GM18520 (cell line): ENCODE results near the gene SDC4.
"Not testable (repeated sequence)": the region's sequence is repeated elsewhere in the genome, so short reads cannot be mapped to it uniquely, and the experiment has no call there.

ENCODE experiments used
- ATAC-seq: cut with Tn5 transposase; IDR thresholded peaks from one replicate; pipeline ENCODE4 v1.9.1; 2021; ENCODE audit not compliant: unreplicated experiment

SDC4 gene

DNA sequence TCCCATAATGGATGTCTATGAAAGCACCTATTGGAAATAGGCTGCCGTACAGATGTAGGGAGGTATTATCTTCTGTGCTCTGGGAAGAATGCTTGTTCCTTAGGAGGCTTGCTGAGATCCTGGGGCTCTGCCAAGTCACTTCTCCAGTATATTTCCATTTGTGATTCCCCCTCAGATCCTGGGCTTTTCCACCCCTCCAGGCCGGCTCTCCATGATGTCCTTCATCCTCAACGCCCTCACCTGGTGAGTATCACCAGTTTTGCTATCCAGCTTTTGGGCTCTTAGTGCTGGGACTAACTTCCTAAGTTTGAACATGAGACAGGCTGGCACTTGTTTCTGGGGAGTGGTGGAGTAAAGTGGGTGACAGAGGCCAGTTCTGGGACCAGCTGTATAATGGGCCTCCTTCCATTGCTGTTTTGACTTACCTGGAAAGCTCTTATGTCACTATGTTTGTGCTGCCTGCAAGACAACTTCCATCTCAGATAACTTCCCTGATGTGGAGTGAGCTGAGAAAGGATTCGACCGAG lies 17.3 kb upstream of the SDC4 start:
- no peak for ATAC-seq

GRCh38 chr20:45363611-45364492 lies 15.6 kb upstream of the SDC4 start:
- no peak for ATAC-seq

DNA sequence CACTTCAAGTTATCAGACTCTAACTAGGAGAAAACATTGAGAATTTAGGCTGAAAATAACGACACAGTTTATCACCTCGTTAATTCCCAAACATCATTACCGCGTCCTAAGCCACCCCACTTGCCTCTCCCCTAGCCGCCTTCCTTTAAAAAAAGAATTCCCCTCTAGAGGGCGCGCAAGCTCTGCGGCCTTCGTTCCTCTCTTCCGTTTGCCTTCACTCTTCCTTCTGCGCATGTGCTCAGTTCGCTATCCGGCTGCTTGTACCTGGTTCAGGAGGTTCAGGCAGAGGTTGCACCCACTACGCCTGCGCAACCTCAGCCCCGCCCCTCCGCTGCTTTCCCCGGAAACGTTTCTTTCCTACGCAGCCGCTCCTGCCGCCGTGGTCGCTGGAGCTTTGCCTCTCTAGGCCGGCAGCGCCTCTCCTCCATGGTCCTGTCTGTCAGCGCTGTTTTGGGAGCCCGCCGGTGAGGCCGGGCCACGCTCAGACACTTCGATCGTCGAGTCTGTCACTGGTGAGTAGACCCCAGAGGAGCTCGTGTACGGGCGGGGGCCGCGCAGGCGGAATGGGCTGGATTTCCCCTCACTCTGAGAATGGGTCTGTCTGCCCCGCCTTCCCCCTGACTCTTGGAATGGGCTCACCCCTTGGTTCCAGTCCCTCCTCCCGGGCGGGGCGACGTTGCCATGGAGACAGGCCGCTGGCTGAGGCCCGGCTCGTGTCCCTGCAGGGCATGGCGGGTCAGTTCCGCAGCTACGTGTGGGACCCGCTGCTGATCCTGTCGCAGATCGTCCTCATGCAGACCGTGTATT lies 14.8 kb upstream of the SDC4 start, which contains the start of gene SYS1:
TSS of gene SYS1 (plus strand) at position 353 of the 807 bp plus-strand sequence. CDS start at position 729, 376 bp downstream.
- peak; percentile 87 for ATAC-seq

- no peak for ATAC-seq
These were observed 13.6 kb upstream of the SDC4 start for GRCh38 chr20:45361793-45362192.

DNA sequence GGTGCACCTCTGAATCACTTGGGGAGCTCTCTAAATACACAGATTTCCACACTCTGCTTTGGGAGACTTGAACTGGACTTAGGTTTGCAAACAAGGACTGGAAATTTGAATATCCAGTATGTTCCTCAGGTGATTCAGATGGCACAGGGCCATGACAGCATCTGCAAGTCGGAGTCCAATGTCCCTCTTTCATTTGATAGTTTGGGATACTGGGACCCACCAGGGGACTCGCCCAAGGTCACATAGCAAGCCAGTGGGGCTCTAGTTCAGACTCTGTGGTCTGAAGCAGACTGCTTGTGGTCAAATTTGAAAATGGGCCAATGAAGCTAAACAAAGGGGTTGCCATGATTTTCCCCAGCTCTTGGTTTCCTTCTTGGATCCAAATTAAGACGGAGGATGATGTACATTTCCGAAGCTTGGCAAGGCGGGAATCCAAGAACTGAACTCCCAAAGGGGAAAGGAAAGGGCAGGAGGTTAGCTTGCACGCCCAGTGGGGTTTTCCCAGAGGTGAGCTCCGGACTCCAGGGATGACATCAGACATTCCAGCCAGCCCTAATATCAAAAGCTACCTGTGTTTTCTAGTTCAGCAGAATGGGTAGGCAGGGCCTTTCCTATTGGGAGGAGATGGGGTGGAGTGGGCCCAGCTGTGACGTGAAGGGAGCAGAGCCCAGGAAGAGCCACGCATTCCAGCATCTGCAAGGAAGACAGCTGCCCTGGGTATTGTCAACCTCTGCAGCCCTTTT lies 11.4 kb upstream of the SDC4 start:
- ATAC-seq = no peak

- ATAC-seq = no peak
These were observed 10.8 kb upstream of the SDC4 start for GRCh38 chr20:45359069-45359405.

- no peak for ATAC-seq
These were observed 10.3 kb upstream of the SDC4 start for GRCh38 chr20:45358282-45359068.

DNA sequence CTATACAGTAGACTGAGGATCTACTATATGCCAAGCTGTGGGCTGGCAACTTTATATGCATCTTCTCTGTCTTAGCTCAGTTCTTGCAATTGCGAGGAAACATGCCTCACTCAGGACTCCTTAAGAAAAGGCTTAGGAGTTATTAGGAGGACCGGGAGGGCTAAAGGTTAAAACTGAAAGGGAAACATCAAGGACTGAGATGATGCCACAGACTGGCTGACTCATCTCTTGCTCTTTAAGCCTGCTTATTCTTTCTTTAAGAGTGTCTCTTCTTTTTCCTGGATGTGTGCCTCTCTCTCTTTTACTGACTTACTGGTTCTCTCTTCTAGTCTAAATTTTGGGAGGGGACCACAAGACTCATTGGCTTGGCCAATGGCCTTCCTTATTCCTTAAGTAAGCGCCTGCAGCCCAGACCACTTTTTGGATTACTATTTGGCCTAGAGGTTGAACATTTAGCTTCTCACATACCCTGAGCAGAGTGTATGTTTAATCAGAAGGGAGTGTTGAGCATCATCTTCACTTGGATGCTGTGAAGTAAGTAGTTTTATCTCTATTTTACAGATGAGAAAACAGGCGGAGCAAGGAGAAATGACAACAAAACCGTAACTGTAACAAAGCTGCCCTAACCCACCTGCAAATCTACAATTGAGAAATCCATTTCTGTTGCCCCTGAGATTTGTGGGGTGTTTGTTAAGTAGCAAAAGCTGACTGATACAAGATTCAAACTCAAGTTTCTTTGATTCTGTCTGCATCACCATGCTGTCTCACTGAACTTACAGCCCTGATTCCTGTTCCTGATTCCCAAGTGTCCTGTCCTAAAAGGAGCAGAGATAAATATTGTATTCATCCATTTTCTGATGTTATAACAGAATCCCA lies 7.2 kb upstream of the SDC4 start:
- ATAC-seq = no peak

DNA sequence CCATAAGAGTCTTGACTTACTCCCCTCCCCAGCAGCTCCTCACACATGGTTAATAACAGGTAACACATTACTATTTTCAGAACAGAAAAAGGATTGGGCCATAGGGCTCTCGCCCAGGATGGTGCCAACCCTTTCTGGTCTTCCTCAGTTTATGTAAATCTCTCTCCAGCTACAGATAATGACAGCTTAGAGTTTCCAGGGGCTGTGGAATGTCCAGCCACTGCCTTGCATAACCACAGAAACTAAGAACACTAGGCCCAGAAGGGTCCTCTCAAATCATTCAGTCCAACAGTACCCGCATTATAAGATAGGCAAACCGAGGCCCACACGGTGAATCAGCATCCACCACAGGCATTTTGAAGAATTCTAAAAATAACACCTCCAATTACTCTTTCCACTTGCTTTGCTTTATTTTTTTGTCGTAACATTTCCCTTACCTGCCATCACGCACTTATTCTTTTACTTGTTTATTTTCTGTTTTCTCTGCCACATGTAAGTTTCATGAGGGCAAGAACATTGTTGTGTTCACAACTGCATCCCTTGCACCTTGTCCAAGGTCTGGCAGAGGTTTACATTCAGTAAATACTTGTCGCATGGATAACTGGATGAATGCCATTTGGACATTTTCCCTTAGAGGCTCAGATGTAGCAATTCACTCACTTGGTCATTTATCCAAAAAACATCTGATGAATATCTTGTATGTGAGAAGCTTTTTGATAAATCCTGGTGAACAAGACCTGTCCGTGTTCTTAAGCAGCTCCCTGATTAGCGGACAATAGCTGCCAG lies 6.4 kb upstream of the SDC4 start:
- no peak for ATAC-seq

GRCh38 chr20:45353746-45354145 lies 5.5 kb upstream of the SDC4 start:
- no peak for ATAC-seq

GRCh38 chr20:45352729-45353128 lies 4.5 kb upstream of the SDC4 start:
- no peak for ATAC-seq

DNA sequence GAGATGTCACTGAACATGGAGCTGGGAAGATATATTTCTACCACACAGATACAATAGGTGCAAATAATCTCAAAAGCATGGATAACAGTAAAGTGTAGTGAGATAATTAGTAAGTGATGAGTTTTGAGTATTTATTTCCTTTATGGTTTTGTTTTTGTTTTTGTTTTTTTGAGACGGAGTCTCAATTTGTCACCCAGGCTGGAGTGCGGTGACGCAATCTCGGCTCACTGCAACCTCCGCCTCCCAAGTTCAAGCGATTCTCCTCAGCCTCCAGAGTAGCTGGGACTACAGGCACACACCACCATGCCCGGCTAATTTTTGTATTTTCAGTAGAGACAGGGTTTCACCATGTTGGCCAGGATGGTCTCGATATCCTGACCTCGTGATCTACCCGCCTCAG lies 2.6 kb upstream of the SDC4 start:
- ATAC-seq = not testable (repeated sequence)

GRCh38 chr20:45350217-45350616 lies 2.0 kb upstream of the SDC4 start:
- ATAC-seq = no peak

- no peak for ATAC-seq
These were observed 808 bp downstream of the SDC4 start for GRCh38 chr20:45347297-45347935.

DNA sequence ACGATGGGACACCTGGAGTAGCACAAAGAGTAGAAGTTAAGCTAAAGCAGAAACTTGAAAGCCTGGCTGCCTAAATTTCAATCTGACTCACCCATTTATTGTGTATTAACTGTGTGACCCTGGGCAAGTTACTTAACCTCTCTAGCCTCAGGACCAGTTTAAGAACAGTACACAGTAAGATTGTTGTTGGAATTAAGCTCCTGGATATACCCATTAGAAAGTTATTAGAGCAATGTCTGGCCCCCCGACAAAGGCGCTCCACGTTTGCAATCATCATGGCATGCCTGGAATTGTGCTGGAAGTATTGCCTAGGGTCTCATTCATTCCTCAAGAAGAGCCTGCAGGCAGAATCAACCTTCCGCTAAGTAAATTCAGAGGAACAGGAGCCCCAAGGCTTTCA lies 1.4 kb downstream of the SDC4 start:
- no peak for ATAC-seq

DNA sequence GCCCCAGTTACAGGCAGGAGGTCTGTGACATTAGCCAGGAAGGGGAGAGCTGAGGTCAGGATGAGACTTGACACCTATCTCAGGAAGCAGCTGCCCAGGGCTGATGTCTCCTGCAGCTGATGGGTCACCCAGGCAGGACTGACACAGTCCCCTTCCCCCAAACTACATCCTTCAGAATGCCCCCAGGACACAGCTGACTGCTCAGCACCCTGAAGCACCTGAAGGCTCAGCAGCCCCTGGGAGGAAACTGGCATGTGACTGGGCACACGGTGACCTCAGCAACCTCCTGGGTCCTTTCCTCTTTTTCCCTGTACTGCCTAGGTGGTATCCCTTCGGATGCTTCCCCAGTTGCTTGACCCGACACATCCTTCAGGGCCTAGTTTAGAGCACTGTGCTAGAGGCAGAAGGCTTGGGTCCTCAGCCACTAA lies 1.9 kb downstream of the SDC4 start:
- ATAC-seq = no peak

- no peak for ATAC-seq
These were observed 2.9 kb downstream of the SDC4 start for GRCh38 chr20:45345104-45345936.
